Choroid plexus epithelial cell (primary cell): ENCODE results near the gene RTP5.
A peak's percentile ranks its signal among the peaks of the same experiment; 100 is the strongest.

Experiments used
- DNase-seq: peaks from one replicate; pipeline ENCODE4 v3.0.0-alpha.2; 2010; ENCODE audit warnings: low read depth
- H3K4me3 ChIP-seq: 2 replicates; pipeline ENCODE4 v1.5.1; 2011; ENCODE audit warnings: low read depth, mild to moderate bottlenecking, control low read depth, low read length, moderate library complexity
- TF ChIP-seq, protein P1 (sequence below): conservative IDR thresholded peaks from 2 replicates; pipeline ENCODE4 v1.5.1; 2011; ENCODE audit warnings: low read depth, mild to moderate bottlenecking, control low read depth, inconsistent platforms, low read length, moderate library complexity

Gene RTP5

DNA sequence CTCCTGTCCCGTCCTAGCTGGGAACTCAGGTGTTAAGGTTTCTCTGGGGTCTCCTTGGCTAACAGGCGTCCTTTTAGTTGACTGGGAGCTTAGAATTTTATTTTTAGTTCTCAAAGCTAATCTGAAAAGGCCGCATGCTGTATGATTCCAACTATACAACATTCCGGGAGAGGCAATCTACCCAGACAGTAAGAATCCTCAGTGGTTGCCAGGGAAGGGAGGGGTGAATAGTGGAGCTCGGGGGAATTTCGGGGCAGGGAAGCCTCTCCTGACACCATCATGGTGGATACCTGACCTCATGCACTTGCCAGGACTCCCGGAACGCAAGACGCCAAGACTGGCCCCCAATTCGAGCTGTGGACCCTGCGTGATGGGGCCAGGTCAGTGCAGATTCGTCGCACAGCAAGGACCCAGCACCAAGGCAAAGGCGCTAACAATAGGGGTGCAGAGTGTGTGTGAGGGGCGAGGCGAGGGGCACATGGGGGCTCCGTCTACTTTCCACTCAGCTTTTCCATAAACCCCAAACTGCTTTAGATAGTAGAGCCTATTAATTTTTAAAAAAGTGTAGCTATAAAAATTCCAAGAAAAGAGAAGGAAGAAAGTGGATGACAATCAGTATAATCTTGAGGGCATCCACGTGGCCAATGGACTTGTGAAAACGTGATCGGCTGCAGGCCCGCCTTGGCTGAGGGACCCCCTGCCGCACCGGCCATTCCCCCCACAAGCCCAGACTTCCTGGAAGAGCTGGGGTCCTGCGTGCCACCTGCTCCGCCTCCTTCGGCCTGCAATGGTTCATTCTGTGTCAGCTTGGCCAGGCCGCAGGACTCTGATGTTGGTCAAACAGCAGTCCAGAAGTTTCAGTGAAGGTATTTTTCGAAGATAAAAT is 28.1 kb upstream of the RTP5 start:
- no peak for DNase-seq
- no peak overlapping the region for H3K4me3 ChIP-seq
- TF ChIP-seq, protein P1, sequence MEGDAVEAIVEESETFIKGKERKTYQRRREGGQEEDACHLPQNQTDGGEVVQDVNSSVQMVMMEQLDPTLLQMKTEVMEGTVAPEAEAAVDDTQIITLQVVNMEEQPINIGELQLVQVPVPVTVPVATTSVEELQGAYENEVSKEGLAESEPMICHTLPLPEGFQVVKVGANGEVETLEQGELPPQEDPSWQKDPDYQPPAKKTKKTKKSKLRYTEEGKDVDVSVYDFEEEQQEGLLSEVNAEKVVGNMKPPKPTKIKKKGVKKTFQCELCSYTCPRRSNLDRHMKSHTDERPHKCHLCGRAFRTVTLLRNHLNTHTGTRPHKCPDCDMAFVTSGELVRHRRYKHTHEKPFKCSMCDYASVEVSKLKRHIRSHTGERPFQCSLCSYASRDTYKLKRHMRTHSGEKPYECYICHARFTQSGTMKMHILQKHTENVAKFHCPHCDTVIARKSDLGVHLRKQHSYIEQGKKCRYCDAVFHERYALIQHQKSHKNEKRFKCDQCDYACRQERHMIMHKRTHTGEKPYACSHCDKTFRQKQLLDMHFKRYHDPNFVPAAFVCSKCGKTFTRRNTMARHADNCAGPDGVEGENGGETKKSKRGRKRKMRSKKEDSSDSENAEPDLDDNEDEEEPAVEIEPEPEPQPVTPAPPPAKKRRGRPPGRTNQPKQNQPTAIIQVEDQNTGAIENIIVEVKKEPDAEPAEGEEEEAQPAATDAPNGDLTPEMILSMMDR = no peak

DNA sequence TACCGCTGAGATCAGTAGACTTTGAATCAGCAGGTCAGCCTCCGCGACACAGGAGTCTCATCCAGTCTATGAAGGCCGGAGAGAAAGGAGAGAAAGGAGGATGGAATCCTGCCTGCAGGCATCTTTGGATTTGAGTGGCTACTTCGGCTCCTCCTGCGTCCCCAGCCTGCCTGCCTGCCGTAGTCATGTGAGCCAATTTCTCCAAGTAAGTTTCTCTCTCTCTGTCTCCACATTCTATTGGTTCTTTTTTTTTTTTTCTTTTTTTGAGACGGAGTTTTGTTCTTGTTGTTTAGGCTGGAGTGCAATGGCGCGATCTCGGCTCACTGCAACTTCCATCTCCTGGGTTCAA is 27.5 kb upstream of the RTP5 start:
- no peak for DNase-seq
- no peak overlapping the region for H3K4me3 ChIP-seq
- TF ChIP-seq, protein P1 = no peak

- TF ChIP-seq, protein P1 = no peak
- no peak for DNase-seq
- H3K4me3 ChIP-seq = no peak overlapping the region
Observed at GRCh38 chr2:241842620-241843211, 26.8 kb upstream of the RTP5 start.

DNA sequence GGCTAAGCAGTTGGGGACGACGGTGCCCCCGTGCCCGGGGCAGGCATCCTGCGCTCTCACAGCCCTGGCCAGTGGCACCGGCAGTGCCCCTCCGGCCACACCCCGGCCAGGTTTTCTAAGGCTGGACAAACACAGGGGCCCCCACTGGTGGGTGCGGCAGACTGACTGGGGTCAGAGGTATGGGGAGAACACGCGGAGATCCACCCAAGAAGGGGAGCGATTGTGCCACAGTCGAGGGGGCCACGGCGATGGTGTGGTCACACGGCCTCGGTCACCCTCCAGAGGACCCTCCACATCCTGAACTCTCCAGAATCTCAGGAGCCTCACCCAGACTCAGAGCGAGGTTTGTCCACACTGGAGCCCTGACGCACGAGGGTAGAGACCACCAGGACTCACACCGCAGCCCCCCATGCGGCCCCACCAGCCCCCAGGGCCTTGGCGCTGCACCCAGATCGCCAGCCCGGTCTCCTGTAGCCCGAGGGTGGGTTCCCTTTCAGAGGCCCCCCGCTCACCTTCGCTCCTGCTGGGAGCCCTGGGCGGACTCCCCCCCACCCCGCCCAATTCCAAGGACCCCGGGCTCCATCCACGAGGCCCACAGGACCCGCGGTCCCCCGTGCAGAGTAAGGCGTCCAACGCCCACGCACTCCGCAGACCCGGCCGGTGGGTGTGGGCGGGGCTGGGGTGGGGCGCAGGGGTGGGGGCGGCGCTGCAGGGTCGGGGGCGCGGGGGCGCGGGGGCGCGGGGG is 26.0 kb upstream of the RTP5 start:
- DNase-seq = no peak
- H3K4me3 ChIP-seq = no peak overlapping the region
- TF ChIP-seq, protein P1 = no peak

DNA sequence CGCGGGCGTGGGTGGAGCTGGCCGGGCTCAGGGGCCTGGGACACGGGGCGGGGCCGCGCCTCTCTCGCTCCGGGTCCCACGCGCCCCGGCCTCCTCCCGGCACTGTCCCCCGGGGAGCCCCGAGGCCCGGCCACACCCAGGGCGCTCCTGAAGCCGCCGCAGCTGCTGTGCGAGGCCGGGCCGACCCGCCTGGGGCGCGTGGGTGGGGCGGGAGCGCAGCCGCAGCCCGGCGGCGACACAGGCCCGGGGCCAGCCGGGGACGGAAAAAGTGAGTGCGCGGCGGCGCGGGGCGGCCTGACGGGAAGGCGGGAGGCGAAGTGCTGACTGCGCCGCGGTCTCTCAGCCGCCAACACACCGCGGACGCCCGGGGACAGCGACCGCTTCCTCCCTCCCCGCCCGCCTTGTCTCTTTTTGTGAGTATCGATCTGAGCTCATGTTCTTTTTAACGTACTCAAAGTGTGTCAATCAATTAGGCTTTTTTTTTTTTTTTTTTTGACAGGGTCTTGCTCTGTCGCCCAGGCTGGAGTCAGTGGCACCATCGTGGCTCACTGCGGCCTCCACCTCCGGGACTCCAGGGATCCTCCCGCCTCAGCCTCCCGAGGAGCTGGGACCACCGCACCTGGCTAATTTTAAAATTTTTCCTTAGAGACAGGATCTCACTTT is 25.3 kb upstream of the RTP5 start:
- H3K4me3 ChIP-seq = peak overlapping the region; percentile 44
- peak; percentile 33 for DNase-seq
- TF ChIP-seq, protein P1 = no peak

GRCh38 chr2:241844831-241845578 is 24.5 kb upstream of the RTP5 start:
- TF ChIP-seq, protein P1 = no peak
- no peak for DNase-seq
- H3K4me3 ChIP-seq = no peak overlapping the region
